Activated CD4-positive, alpha-beta T cell treated with anti-CD3 and anti-CD28 coated beads, Interleukin-2, Interleukin-6, amounts not matched to agents 100 ng/mL and 50 ng/mL, durations not matched to agents 16 hours and 8 hours (primary cell): ENCODE data around the gene CEP250.
"Not testable (repeated sequence)": the region's sequence is repeated elsewhere in the genome, so short reads cannot be mapped to it uniquely, and the experiment has no call there.

Experiments
- DNase-seq: peaks from one replicate; pipeline ENCODE4 v3.0.0-alpha.2; 2020

Gene CEP250

DNA sequence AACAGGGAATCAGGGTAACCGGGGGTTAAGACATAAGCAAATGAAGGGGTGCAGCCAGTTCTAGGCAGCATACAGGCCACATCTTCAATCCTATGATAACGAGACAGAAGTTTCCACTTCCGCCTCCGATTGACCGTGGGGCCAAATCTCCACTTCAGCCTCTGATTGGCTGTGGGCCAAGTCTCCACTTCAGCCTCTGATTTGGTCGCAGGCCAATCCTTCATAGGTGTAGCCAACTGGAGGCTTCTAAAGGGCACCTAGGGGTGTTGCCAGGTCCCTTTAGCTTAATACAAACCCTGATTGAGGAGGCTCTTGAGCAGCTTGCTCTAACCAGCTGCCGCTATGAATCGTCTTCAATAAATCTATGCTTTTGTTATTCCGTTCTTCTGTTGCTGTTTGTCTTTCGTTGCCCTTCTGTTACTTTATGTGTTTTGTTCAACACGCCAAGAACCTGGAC is 84.4 kb downstream of the CEP250 start:
- peak; percentile 51 for DNase-seq

- no peak for DNase-seq
Measured at GRCh38 chr20:35541118-35541782, 85.9 kb downstream of the CEP250 start.

DNA sequence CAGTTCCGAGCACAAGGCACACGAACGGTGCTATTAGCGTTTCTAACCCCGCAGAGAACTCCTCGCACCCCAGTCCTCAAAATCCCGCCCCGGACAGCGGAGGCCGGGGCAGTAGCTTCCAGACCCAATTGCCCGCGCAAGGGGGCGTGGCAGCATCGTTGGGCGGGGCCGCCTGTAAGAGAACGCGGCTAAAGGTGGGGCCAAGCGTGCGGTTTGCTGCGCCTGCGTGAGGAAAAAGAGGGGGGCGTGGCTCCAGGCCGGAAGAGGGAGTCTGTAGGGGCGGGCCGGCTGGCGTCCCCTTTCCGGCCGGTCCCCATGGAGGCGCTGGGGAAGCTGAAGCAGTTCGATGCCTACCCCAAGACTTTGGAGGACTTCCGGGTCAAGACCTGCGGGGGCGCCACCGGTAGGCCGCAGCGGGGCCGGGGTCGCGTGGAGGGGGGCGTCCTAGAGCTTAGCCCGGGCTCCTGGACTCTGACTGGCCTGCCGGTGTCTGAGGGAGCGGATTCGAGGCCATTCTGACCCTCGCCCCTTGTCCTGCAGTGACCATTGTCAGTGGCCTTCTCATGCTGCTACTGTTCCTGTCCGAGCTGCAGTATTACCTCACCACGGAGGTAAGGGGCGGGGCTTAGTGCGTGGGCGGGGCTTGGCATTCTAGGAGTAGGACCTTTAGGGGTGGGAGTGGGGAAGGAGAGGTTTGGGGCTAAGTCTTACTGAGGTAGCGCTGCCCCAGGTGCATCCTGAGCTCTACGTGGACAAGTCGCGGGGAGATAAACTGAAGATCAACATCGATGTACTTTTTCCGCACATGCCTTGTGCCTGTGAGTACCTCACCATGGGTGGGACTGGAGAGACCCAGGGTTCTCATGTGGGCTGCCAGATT is 86.6 kb downstream of the CEP250 start, which contains the start of gene ERGIC3:
TSS of gene ERGIC3 (plus strand) at position 296 of the 880 bp plus-strand sequence. CDS start at position 316, 20 bp downstream.
- peak; percentile 98 for DNase-seq

DNA sequence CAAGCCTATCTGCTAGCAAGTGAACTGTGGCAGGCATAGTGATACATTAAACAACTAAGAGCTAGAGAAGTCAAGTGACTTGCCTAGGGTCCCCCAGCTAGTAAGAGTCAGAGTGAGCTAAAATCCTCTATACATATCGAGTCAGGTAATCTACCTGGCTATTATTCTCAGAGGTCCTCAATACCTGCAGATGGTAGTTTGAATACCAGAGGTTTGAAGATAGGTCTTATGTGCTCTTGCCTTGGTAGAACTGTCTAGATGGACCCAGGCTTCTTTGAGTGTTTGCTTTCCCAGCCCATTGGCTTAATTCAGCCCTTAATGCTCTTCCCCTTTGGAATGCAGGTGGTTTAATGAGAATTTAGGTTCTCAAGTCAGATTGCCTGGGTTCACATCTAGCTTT is 87.6 kb downstream of the CEP250 start:
- DNase-seq: no peak

DNA sequence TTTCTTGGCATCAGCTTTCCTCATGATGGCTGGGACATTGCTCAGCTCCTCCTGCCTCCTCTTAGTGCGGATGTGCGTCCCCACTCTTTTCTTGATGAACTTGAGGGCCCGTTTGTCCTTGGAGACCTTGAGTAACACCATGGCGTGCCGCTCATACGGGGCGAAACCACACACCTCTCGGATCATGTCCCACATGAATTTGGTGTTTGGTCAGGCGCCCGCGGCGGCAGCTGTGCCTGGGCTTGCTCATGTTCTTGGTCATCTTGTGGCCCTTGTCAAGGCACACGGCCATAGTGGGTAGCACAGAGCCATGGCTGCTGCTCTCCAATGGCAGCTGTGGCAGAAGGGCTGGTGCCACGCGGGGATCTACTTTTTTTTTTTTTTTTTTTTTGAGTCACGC is 89.0 kb downstream of the CEP250 start:
- no peak for DNase-seq

- not testable (repeated sequence) for DNase-seq
Measured at GRCh38 chr20:35544941-35545340, 89.5 kb downstream of the CEP250 start.

DNA sequence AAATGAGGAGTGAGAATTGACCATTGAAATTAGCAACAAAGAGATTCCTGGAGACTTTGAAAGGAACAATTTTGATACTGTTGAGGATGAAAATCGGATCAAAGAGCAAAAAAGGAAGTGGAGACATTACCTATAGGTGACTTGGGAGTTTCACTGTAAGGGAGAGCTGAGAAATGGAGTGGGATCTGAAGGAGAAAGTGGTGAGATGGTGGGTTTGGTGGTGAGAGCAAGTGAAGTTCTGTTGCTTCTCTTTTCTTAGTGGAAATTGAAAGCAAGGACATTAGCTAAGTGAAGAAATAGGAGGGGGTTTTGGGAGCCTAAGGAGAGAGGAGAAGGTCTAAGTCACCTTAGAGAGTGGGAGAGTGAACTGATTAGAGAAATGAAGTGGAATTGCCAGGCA is 90.7 kb downstream of the CEP250 start:
- no peak for DNase-seq

DNA sequence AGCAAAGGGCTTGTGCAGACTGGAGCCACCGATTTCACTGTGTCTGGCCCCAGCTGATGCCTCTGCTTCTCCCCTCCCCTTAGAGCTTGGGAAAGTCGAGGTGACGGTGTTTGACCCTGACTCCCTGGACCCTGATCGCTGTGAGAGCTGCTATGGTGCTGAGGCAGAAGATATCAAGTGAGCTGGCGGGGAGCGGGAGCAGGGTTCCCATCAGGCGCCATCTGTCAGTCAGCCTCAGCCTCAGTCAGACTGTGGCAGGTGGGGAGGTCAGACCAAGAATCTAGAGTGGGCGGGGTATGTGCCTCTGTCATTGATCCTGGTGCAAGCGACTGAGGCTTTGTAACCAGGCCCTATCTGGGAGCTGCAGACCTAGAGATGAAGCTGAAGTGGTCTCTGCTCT is 91.9 kb downstream of the CEP250 start:
- no peak for DNase-seq

DNA sequence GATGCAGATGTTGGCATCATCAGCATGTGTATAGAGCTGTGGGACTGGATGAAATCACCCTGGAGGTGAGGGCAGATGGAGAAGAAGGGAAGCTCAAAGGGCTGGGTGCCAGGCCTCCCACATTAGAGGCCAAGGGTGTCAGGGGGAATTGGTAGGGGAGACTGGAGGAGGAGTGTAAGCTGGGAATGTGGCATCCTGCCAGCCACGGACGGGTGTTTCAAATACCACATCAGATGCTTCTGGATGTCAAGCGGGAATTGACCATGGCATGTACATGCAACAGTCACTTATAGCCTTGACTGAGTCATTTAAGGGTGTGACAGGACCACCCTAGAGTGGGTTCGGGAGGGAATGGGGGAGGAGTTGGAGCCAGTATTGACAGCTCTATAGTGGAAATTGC is 96.1 kb downstream of the CEP250 start:
- no peak for DNase-seq

DNA sequence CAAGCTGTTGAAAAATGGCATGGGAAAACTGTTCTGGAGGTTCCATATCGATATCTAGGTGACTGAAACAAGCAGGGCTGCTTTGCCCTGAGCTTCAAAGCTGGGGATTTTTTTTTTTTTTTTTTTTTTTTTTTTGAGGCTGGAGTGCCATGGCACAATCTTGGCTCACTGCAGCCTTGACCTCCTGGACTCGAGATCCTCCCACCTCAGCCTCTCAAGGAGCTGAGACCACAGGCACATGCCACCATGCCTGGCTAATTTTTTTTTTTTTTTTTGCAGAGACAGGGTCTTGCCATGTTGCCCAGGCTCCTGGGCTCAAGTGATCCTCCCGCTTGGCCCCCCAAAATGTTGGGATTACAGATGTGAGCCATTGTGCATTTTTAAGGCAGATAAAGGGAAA is 97.5 kb downstream of the CEP250 start:
- no peak for DNase-seq

DNA sequence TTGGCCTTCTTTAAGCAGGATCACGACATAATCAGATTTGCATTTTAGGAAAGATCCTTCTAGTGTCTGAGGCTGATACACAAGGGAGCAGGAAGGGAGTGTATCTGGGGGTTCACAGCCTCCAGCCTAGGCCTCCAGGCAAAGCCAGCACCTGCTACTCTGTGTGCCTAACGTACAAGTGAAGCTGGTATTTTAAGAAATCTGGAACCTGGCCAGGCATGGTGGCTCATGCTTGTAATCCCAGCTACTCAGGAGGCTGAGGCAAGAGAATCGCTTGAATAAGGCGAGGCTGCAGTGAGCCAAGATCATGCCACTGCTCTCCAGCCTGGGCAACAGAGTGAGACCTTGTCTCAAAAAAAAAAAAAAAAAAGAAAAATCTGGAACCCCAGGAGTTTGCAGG is 100.1 kb downstream of the CEP250 start:
- DNase-seq: not testable (repeated sequence)

DNA sequence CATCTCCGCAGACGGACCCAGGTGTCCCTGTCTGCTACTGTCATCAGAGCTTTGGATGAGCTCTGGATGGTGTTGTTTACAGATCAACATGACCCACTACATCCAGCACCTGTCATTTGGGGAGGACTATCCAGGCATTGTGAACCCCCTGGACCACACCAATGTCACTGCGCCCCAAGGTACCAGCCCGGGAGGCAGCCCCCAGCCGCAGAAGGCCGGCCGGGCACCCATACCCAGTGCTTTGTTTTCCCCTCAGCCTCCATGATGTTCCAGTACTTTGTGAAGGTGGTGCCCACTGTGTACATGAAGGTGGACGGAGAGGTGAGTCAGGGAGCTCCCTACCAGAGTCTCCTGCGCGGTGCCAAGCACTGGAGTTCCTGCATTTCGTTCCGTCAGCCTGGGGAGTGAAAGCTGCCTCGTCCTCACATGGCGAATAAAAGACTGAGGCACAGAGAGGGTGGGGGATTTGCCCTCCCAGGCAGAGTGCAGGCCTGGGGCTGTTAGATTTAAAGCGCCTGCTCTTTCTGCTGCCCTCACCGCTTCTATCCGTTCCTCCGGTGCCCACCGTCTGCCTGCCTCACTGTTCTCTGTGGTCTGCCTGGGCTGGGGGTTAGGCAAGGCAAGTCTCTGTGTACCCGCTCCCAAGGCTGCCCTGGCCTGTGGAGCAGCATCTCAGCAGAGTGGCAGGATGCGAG is 100.7 kb downstream of the CEP250 start:
- no peak for DNase-seq

DNA sequence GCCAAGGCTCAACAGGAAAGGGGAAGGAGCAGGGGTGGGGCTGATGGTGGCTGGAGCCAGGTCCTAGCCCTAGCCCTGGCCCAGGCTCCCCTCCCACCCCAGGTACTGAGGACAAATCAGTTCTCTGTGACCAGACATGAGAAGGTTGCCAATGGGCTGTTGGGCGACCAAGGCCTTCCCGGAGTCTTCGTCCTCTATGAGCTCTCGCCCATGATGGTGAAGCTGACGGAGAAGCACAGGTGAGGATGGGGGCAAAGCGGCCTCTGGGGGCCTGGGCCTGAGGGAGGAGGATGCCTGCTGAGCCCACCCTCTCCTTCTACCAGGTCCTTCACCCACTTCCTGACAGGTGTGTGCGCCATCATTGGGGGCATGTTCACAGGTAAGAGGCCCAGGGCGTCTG is 101.5 kb downstream of the CEP250 start:
- no peak for DNase-seq

GRCh38 chr20:35558451-35558850 is 103.1 kb downstream of the CEP250 start:
- no peak for DNase-seq

DNA sequence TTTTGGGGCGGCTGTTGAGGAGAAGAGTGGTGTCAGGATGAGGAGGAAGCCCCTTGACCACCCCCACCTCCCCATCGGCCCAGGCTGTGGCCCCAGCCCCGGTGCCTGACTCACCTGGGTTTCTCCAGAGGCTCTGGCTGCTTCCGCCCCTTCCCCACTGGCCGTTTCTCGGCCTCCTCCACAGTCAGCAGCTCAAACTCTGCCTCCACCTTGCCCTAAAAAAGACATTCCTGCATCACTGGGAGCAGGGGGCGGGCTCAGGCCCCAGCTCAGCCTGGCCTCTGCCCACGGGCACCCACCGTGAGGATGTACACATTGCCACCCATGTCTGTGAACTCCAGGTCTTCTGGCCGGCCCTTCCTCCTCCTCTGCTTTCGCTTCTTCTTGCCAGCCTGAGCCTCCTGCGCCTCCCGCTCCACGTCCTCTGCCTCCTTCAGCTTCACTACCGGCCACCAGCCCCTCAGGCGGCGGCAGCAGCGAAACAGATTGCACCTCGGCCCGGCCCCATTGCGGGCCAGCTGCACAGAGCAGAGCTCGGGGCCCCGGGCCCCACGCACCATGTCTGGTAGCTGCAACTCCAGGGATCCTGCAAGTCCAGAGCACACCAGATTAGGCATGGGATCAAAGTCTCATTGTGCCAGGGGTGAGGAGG is 103.8 kb downstream of the CEP250 start:
- no peak for DNase-seq

DNA sequence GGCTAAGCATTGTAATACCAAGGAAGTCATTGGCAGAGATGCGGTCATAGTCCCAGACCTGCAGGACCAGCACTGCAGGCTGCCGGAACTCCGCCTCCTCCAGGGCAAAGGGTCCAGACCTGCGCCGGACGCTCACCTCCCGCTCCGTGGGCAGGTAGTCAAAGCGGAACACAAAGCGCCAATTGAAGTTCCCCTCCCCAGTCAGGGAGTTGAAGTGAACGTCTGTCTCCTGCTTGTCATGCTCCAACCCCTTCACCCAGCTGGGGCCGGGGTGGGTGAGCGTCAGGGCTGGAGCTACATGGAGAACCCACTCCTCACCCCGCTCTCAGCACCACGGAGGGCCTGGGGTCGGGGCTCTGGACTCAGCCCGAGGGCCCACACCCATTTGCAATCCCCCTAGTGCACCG is 104.7 kb downstream of the CEP250 start:
- no peak for DNase-seq

DNA sequence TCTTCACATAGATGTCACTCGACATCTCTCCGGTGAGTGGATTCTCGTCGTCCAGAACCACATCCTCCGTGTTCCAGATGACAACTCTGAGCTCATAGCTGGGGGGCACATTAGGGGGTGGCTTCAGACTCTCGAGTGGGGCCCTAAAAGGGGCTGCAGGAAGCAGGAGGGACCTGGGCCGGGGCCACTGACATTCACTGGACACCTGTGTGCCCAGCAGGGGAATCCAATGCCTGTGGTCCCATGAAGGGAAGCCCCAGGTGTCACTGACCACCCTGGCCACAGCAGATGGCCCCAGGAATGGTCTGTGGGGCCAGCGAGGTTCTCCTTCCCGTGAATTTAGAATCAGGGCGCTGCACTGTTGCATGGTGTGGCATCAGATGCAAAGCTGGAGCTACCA is 105.1 kb downstream of the CEP250 start:
- DNase-seq: no peak

DNA sequence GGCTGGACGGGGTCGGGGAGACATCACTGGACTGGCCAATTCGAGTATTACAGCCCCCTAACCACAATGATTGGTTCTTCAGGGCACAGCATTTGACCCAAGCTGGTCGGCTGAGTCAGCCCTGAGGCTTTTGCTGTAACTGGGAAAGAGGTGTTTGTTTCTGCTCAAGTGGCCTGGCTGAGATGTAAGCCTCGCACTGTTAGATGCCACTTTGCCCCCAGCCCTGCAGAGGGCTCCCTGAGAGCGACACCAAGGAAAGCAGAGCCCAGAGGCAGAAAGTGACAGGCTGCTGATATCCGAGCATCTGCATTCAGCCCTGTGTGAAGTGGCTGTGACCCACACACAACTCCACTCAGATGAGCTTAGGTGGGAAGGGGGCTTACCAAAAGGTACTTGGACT is 105.9 kb downstream of the CEP250 start:
- peak; percentile 26 for DNase-seq

DNA sequence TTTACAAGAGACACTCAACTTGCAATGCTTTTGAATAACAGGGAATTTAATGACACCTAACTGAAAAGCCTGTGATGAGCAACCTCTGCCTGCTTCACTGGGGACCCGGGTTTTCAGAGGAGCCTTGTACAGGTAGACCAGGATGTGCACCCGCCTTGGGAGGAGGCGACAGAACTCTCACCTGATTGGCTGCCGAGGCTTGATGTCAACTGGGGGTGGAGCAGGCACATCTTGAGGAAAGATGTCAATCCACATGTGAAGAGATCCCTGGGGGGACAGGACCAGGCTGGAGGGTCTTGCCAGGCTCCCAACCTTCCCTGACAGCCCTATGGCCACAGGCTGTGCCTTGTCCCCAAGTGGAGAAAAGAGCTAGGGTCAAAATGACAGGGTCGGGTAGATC is 106.3 kb downstream of the CEP250 start:
- DNase-seq: no peak

- no peak for DNase-seq
Measured at GRCh38 chr20:35562541-35563110, 107.2 kb downstream of the CEP250 start.

GRCh38 chr20:35563834-35564233 is 108.4 kb downstream of the CEP250 start:
- DNase-seq: no peak

GRCh38 chr20:35564905-35565304 is 109.5 kb downstream of the CEP250 start:
- DNase-seq: no peak

DNA sequence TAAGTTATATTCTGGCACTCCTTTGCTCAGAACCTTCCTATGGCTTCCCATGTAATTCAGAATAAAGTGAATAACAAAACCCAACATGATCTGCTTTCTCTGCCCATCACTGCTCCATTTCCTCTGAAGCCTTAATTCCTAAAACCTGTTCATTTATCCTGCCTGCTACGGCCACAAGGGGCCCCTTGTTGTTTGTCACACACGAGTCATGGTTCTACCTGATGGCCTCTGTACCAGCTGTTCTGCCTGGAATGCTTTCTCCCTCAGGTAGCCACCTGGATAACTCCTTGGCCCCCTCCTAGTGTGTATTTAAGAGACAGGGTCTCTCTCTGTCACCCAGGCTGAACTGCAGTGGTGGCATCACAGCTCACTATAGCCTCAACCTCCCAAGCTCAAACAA is 113.2 kb downstream of the CEP250 start:
- DNase-seq: no peak
